ENCODE data around the gene FOXN4. TPM values are rescaled to one million over a fixed set of nuclear protein-coding genes. Genes with fewer than 3 reads are reported as not detected.

FOXN4 gene
- total RNA-seq, 2 donors from 2014 or later: not detected

GRCh38 chr12:109347589-109347988 is 38.5 kb upstream of the FOXN4 start, which contains the start of gene MYO1H:
Gene MYO1H, plus strand, starts transcription at chr12:109347900. Its CDS starts 61 bp downstream, at chr12:109347961.
- no peak for DNase-seq (ENCODE audit: low spot score)
- H3K27ac ChIP-seq: no peak within 1 kb of the TSS
- no peaks in the 10 kb centered on the region for H3K27me3 ChIP-seq
- no peaks in the 10 kb centered on the region for H3K9me3 ChIP-seq
- TF ChIP-seq CTCF (IDR thresholded peaks at IDR 0.05): no peak
- H3K4me3 ChIP-seq: no peak within 1 kb of the TSS
- no peaks in the 10 kb centered on the region for H3K36me3 ChIP-seq
- H3K4me1 ChIP-seq: no peaks in the 10 kb centered on the region

DNA sequence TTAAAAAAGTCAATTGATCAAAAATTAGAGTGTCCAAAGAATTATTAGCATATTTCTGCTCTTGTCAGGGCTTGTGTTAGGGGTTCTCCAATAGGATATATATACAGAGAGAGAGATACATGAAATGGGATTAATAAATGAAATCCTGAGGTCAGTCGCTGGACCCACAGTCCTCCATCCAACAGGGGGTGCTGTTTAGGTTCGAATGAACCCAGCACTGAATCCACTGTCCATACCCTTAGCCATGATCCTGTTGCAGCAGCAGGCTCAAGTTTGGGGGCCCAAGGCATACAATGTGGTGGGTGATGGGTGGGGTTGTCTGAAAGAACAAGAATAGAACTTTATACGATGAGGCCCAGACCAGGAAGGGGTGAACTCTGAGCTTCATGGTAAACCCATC is 37.8 kb upstream of the FOXN4 start:
- Histone ChIP-seq H3K4me3 (no peak overlapping the region), H3K9me3 (no peaks in the 10 kb centered on the region), H3K36me3 (no peaks in the 10 kb centered on the region), H3K27me3 (no peaks in the 10 kb centered on the region), H3K27ac (no peak overlapping the region), H3K4me1 (no peaks in the 10 kb centered on the region)
- no peak for DNase-seq (ENCODE audit: low spot score)
- no peak for TF ChIP-seq CTCF (IDR thresholded peaks at IDR 0.05)

DNA sequence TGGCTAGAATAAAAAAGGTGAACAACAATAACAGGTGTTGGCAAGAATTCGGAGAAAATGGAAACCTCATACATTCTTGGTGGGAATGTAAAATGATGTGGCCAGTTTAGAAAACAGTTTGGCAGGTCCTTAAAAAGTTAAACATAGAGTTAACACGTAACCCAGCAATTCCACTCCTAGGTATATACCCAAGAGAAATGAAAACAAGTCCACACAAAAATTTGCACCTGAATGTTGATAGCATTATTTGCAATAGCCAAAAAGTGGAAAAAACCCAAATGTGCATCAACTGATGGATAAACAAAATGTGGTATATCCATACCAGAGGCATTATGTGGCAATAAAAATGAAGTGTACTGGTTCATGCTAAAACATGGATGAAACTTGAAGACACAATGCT is 36.3 kb upstream of the FOXN4 start:
- DNase-seq (ENCODE audit: low spot score): no peak
- H3K4me3 ChIP-seq: no peak overlapping the region
- no peaks in the 10 kb centered on the region for H3K36me3 ChIP-seq
- H3K9me3 ChIP-seq: no peaks in the 10 kb centered on the region
- TF ChIP-seq CTCF (IDR thresholded peaks at IDR 0.05): no peak
- H3K27me3 ChIP-seq: no peaks in the 10 kb centered on the region
- no peaks in the 10 kb centered on the region for H3K4me1 ChIP-seq
- no peak overlapping the region for H3K27ac ChIP-seq

DNA sequence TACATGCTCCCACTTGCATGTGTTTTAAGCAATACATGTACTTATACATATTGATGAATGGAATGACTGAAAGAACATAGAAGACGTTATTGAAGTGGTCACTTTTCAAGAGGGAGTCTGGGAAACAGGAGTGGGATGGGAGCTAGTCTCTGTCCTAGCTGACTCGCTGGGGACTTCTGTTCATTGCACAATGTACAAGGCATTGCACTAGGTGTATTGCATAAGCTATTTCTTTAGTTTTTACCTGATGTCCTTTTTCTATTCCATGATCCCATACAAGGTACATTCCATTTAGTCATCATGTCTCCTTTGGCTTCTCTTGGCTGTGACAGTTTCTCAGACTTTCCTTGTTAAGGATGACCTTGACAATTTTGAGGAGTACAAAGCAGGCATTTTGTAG is 34.6 kb upstream of the FOXN4 start:
- no peaks in the 10 kb centered on the region for H3K36me3 ChIP-seq
- DNase-seq (ENCODE audit: low spot score): no peak
- H3K27me3 ChIP-seq: no peaks in the 10 kb centered on the region
- no peak for TF ChIP-seq CTCF (IDR thresholded peaks at IDR 0.05)
- no peak overlapping the region for H3K4me3 ChIP-seq
- no peak overlapping the region for H3K27ac ChIP-seq
- no peaks in the 10 kb centered on the region for H3K9me3 ChIP-seq
- no peaks in the 10 kb centered on the region for H3K4me1 ChIP-seq

DNA sequence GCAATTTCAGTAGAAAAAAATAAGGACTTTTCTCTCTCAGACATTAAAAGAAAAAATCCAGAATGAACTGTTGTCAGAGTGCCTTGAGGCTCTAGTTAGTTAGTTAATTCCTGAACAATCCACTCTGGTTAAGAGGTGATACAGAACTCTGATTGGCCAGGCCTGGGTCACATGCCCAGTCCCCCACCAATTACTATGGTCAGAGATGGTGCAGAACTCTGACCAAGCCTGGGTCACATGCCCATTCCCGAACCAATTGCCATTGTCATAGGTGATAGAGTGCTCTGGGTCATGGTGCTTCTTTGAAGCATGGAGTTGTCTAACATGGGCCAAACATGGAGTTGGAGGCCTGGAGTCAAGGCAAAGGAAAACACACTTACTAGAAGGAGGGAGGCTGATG is 27.5 kb upstream of the FOXN4 start:
- H3K4me1 ChIP-seq: no peaks in the 10 kb centered on the region
- no peak for TF ChIP-seq CTCF (IDR thresholded peaks at IDR 0.05)
- no peak overlapping the region for H3K4me3 ChIP-seq
- DNase-seq (ENCODE audit: low spot score): no peak
- H3K27ac ChIP-seq: no peak overlapping the region
- H3K9me3 ChIP-seq: no peaks in the 10 kb centered on the region
- no peaks in the 10 kb centered on the region for H3K27me3 ChIP-seq
- no peaks in the 10 kb centered on the region for H3K36me3 ChIP-seq

DNA sequence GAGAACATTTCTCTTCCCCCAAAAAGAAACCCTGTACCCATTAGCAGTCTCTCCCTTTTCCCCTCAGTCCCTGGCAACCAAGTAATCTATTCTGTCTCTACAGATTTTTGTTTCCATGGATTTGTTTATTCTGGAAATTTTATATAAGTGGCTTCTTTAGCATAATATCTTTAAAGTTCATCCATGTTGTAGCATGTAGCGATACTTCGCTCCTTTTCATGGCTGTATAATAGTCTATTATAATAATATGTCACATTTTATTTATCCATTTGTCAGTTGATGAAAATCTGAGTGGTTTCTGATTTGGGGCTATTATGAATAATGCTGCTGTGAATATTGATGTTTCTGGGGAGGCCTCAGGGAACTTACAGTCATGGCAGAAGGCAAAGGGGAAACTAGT is 25.8 kb upstream of the FOXN4 start:
- no peaks in the 10 kb centered on the region for H3K27me3 ChIP-seq
- DNase-seq (ENCODE audit: low spot score): no peak
- no peaks in the 10 kb centered on the region for H3K36me3 ChIP-seq
- H3K9me3 ChIP-seq: no peaks in the 10 kb centered on the region
- H3K27ac ChIP-seq: no peak overlapping the region
- no peak for TF ChIP-seq CTCF (IDR thresholded peaks at IDR 0.05)
- H3K4me3 ChIP-seq: no peak overlapping the region
- no peaks in the 10 kb centered on the region for H3K4me1 ChIP-seq
